ENCODE results near the gene STK32C.
"Not testable (repeated sequence)": the region's sequence is repeated elsewhere in the genome, so short reads cannot be mapped to it uniquely, and the experiment has no call there.

The STK32C gene

GRCh38 chr10:132169031-132169765 is 138.6 kb downstream of the STK32C start:
- DNase-seq (ENCODE audit: low read depth in 2 of 2) = no peak

- DNase-seq (ENCODE audit: low read depth in 2 of 2) = no peak
These were observed 139.1 kb downstream of the STK32C start for GRCh38 chr10:132168571-132169030.

- DNase-seq (ENCODE audit: low read depth in 2 of 2) = no peak
These were observed 139.8 kb downstream of the STK32C start for GRCh38 chr10:132167976-132168375.

GRCh38 chr10:132167041-132167674 is 140.6 kb downstream of the STK32C start:
- DNase-seq (ENCODE audit: low read depth in 2 of 2) = no peak

- no peak for DNase-seq (ENCODE audit: low read depth in 2 of 2)
These were observed 141.4 kb downstream of the STK32C start for GRCh38 chr10:132166216-132166950.

- no peak for DNase-seq (ENCODE audit: low read depth in 2 of 2)
These were observed 142.3 kb downstream of the STK32C start for GRCh38 chr10:132165416-132165980.

GRCh38 chr10:132164761-132165278 is 142.9 kb downstream of the STK32C start:
- DNase-seq (ENCODE audit: low read depth in 2 of 2) = no peak

GRCh38 chr10:132163826-132164515 is 143.8 kb downstream of the STK32C start:
- DNase-seq (ENCODE audit: low read depth in 2 of 2) = no peak

GRCh38 chr10:132163278-132163765 is 144.4 kb downstream of the STK32C start:
- DNase-seq (ENCODE audit: low read depth in 2 of 2) = peak; percentile 40 to 70

GRCh38 chr10:132162590-132163277 is 145.0 kb downstream of the STK32C start:
- no peak for DNase-seq (ENCODE audit: low read depth in 2 of 2)

- no peak for DNase-seq (ENCODE audit: low read depth in 2 of 2)
These were observed 145.7 kb downstream of the STK32C start for GRCh38 chr10:132162021-132162531.

- not testable (repeated sequence) for DNase-seq (ENCODE audit: low read depth in 2 of 2)
These were observed 146.7 kb downstream of the STK32C start for GRCh38 chr10:132160834-132161622.

GRCh38 chr10:132160231-132160630 is 147.5 kb downstream of the STK32C start:
- DNase-seq (ENCODE audit: low read depth in 2 of 2) = not testable (repeated sequence)

- not testable (repeated sequence) for DNase-seq (ENCODE audit: low read depth in 2 of 2)
These were observed 148.2 kb downstream of the STK32C start for GRCh38 chr10:132159302-132160230.

GRCh38 chr10:132158823-132159222 is 148.9 kb downstream of the STK32C start:
- no peak for DNase-seq (ENCODE audit: low read depth in 2 of 2)

- no peak for DNase-seq (ENCODE audit: low read depth in 2 of 2)
These were observed 149.5 kb downstream of the STK32C start for GRCh38 chr10:132158122-132158741.
